Gastroesophageal sphincter (tissue), 3 donors: Measurements from ENCODE around the gene PASD1.

Experiments
- CTCF ChIP-seq, 4 experiments: fragments of 200-600 bp in 2 of 4; fragments of 450-650 bp in 2 of 4; sonication (generic) in 1 of 4; IDR thresholded peaks; one replicate each; pipeline ENCODE4 v1.5.1; 2017 to 2019; ENCODE audit warnings: antibody characterized with exemption in 4 of 4, mild to moderate bottlenecking in 2 of 4, moderate library complexity in 2 of 4
- EP300 ChIP-seq: sonication (generic); formaldehyde crosslinking; IDR thresholded peaks from one replicate; pipeline ENCODE4 v1.6.1; 2017; ENCODE audit warnings: antibody characterized with exemption, mild to moderate bottlenecking
- POLR2A ChIP-seq, 2 donors: fragments of 450-650 bp; IDR thresholded peaks; one replicate each; pipeline ENCODE4 v1.6.1; 2017; ENCODE audit warnings: antibody characterized with exemption in 2 of 2, mild to moderate bottlenecking in 2 of 2, moderate library complexity in 1 of 2
- POLR2AphosphoS5 ChIP-seq: sonication (generic); formaldehyde crosslinking; IDR thresholded peaks from one replicate; pipeline ENCODE4 v1.6.1; 2017; ENCODE audit warnings: antibody characterized with exemption

GRCh38 chrX:151563449-151563848 is at the start of gene PASD1:
- TF ChIP-seq CTCF (IDR thresholded peaks at IDR 0.05) (no peak), EP300 (no peak), POLR2A (IDR thresholded peaks at IDR 0.05) (no peak), POLR2AphosphoS5 (no peak)
